ENCODE results near the gene TMA7B. TPM values are rescaled to one million over a fixed set of nuclear protein-coding genes. Genes with fewer than 3 reads are reported as not detected.

TMA7B gene
- total and polyA plus RNA-seq, 2 donors (not counting 3 experiments of a cell fraction or from before 2014, with no cell fraction given) = not detected

DNA sequence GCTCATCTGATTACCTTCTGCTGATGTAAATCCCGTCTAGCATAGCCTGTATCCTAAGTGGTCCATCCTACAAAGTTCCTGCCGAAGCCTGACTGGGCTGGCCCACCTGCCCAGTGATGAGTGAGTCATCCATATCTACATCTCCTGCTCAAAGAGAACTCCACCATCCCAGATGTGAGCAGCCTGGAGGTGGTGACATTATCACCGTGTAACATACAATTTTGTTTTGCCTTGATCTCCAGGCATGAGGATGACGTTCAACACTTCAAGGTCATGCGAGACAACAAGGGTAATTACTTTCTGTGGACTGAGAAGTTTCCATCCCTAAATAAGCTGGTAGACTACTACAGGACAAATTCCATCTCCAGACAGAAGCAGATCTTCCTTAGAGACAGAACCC lies 5.6 kb downstream of the TMA7B start:
- intact Hi-C loops (cut with micrococcal nuclease) = no loop called here
- H3K9me3 ChIP-seq (replicated peaks; ENCODE audit: control insufficient read depth, insufficient read depth, low read length) = no peaks in the 10 kb centered on the region
- no peaks in the 10 kb centered on the region for H3K4me1 ChIP-seq (ENCODE audit: control insufficient read depth, extremely low read depth, insufficient read depth, low read length)
- TF ChIP-seq POLR2A (IDR thresholded peaks at IDR 0.05; ENCODE audit: low read depth, low read length) (no peak), EZH2 (IDR thresholded peaks at IDR 0.05; ENCODE audit: borderline replicate concordance, low read depth, low read length, severe bottlenecking) (no peak), POLR2AphosphoS5 (IDR thresholded peaks at IDR 0.05; ENCODE audit: insufficient read depth, low read depth, low read length) (no peak)
- TF ChIP-seq, protein P1, sequence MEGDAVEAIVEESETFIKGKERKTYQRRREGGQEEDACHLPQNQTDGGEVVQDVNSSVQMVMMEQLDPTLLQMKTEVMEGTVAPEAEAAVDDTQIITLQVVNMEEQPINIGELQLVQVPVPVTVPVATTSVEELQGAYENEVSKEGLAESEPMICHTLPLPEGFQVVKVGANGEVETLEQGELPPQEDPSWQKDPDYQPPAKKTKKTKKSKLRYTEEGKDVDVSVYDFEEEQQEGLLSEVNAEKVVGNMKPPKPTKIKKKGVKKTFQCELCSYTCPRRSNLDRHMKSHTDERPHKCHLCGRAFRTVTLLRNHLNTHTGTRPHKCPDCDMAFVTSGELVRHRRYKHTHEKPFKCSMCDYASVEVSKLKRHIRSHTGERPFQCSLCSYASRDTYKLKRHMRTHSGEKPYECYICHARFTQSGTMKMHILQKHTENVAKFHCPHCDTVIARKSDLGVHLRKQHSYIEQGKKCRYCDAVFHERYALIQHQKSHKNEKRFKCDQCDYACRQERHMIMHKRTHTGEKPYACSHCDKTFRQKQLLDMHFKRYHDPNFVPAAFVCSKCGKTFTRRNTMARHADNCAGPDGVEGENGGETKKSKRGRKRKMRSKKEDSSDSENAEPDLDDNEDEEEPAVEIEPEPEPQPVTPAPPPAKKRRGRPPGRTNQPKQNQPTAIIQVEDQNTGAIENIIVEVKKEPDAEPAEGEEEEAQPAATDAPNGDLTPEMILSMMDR (IDR thresholded peaks at IDR 0.05; ENCODE audit: extremely low read depth in 1 of 2, insufficient read depth in 1 of 2, low read depth in 1 of 2, low read length in 2 of 2) = no peak
- no peaks in the 10 kb centered on the region for H3K9me1 ChIP-seq (replicated peaks; ENCODE audit: control insufficient read depth, extremely low read depth, insufficient read depth, low read length)
- no TSS peak for BruUV-seq (replicated peaks)
- H3K27ac ChIP-seq (ENCODE audit: insufficient read depth, low read depth, low read length) = no peak overlapping the region
- H3K4me2 ChIP-seq (ENCODE audit: insufficient read depth, low read length) = no peak overlapping the region
- H3K27me3 ChIP-seq (ENCODE audit: control insufficient read depth in 2 of 2, insufficient read depth in 2 of 2, low read length in 2 of 2) = peaks cover 2% of the 10 kb centered on the region in 2 experiments
- H3K9ac ChIP-seq (replicated peaks; ENCODE audit: extremely low read depth, insufficient read depth, low read length) = no peak overlapping the region
- H3K79me2 ChIP-seq (ENCODE audit: control insufficient read depth, insufficient read depth, low read length) = no peaks in the 10 kb centered on the region
- CTCF ChIA-PET = interaction anchor here (1.2 to 1.7 kb wide), 3 partner anchors 8 to 59 kb away, joined by 3 to 6 read pairs (median 4); no protein-coding TSS in a partner anchor
- H4K20me1 ChIP-seq (replicated peaks; ENCODE audit: control insufficient read depth, extremely low read depth, insufficient read depth, low read length) = no peaks in the 10 kb centered on the region
- POLR2A ChIA-PET = no interaction called here
- H2AFZ ChIP-seq (ENCODE audit: low read depth, low read length) = no peak overlapping the region
- DNase-seq (ENCODE audit: low read depth, low spot score) (no peak), FAIRE-seq (no peak)
- no peaks in the 10 kb centered on the region for H3K36me3 ChIP-seq (ENCODE audit: control insufficient read depth in 2 of 2, extremely low read depth in 1 of 2, insufficient read depth in 2 of 2, low read length in 2 of 2)
- dilution Hi-C loops (cut with MboI; ENCODE audit: extremely low pct_ligation_motif_present, low sequenced_read_pairs) = no loop called here
- no peak overlapping the region for H3K4me3 ChIP-seq (replicated peaks in 1 of 3; ENCODE audit: insufficient read depth in 1 of 3, low read depth in 1 of 3, low read length in 3 of 3)

DNA sequence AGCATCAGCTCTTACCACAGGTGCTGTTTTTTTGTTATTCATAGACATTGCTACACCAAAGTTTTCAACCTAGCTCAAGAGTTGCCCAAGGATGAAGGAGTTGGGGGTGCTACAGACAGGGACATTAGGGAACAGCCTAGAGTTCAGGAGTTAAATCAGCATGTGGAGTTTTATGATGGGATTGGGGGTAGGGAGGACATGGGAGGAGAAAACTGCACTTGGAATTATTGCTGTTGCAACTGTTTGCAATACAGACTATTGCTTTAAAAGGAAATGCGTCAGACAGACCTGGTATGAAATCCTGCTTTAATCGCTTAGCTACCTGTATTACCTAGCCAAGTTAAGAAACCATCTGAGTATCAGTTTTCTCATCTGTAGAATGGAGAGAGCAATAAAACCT lies 6.3 kb downstream of the TMA7B start:
- no peaks in the 10 kb centered on the region for H3K36me3 ChIP-seq (ENCODE audit: control insufficient read depth in 2 of 2, extremely low read depth in 1 of 2, insufficient read depth in 2 of 2, low read length in 2 of 2)
- intact Hi-C loops (cut with micrococcal nuclease) (no loop called here), dilution Hi-C loops (cut with MboI; ENCODE audit: extremely low pct_ligation_motif_present, low sequenced_read_pairs) (no loop called here)
- H3K4me3 ChIP-seq (replicated peaks in 1 of 3; ENCODE audit: insufficient read depth in 1 of 3, low read depth in 1 of 3, low read length in 3 of 3) = no peak overlapping the region
- no peak overlapping the region for H3K4me2 ChIP-seq (ENCODE audit: insufficient read depth, low read length)
- H4K20me1 ChIP-seq (replicated peaks; ENCODE audit: control insufficient read depth, extremely low read depth, insufficient read depth, low read length) = no peaks in the 10 kb centered on the region
- ChIA-PET POLR2A (no interaction called here), CTCF (interaction anchor here (0.8 to 1.7 kb wide), 2 partner anchors 45 to 58 kb away, joined by 3 to 6 read pairs; no protein-coding TSS in a partner anchor)
- H3K9me1 ChIP-seq (replicated peaks; ENCODE audit: control insufficient read depth, extremely low read depth, insufficient read depth, low read length) = no peaks in the 10 kb centered on the region
- no peak overlapping the region for H3K27ac ChIP-seq (ENCODE audit: insufficient read depth, low read depth, low read length)
- BruUV-seq (replicated peaks) = no TSS peak
- FAIRE-seq (no peak), DNase-seq (ENCODE audit: low read depth, low spot score) (no peak)
- no peaks in the 10 kb centered on the region for H3K9me3 ChIP-seq (replicated peaks; ENCODE audit: control insufficient read depth, insufficient read depth, low read length)
- H3K27me3 ChIP-seq (ENCODE audit: control insufficient read depth in 2 of 2, insufficient read depth in 2 of 2, low read length in 2 of 2) = peaks cover 2% of the 10 kb centered on the region in 2 experiments
- H3K9ac ChIP-seq (replicated peaks; ENCODE audit: extremely low read depth, insufficient read depth, low read length) = no peak overlapping the region
- no peaks in the 10 kb centered on the region for H3K4me1 ChIP-seq (ENCODE audit: control insufficient read depth, extremely low read depth, insufficient read depth, low read length)
- no peak overlapping the region for H2AFZ ChIP-seq (ENCODE audit: low read depth, low read length)
- H3K79me2 ChIP-seq (ENCODE audit: control insufficient read depth, insufficient read depth, low read length) = no peaks in the 10 kb centered on the region
- TF ChIP-seq FOS (IDR thresholded peaks at IDR 0.05; ENCODE audit: borderline replicate concordance, insufficient read depth, low read length) (no peak), EZH2 (IDR thresholded peaks at IDR 0.05; ENCODE audit: borderline replicate concordance, low read depth, low read length, severe bottlenecking) (no peak), POLR2A (IDR thresholded peaks at IDR 0.05; ENCODE audit: low read depth, low read length) (no peak)

Data from endothelial cell of umbilical vein (primary cell).